Right lobe of liver (tissue), 6 donors: ENCODE results near the gene ANK2. TPM values are rescaled to one million over a fixed set of nuclear protein-coding genes. Genes with fewer than 3 reads are reported as not detected.
A peak's percentile ranks its signal among the peaks of the same experiment; 100 is the strongest.

Experiments
- ATAC-seq, 4 donors: fragments of 200-7000 bp; cut with Tn5 transposase; one replicate each; pipeline ENCODE4 v1.9.1; 2020; ENCODE audit warnings: mild to moderate bottlenecking in 4 of 4, moderate library complexity in 4 of 4
- DNase-seq, 3 donors: peaks; one replicate each; pipeline ENCODE4 v3.0.0-alpha.2; 2020
- H3K27ac ChIP-seq, 3 donors: fragments of 200-600 bp; one replicate each; pipeline ENCODE4 v1.8.0; 2022
- H3K27me3 ChIP-seq, 2 donors: fragments of 200-600 bp; one replicate each; pipeline ENCODE4 v1.8.0; 2022
- H3K36me3 ChIP-seq, 4 donors: fragments of 200-600 bp; sonication (generic) in 1 of 4; one replicate each; pipeline versions ENCODE4 v1.5.1 to v1.8.0; 2017 to 2022; ENCODE audit warnings: control low read depth in 1 of 4
- H3K4me1 ChIP-seq, 4 donors: fragments of 200-600 bp; sonication (generic) in 1 of 4; one replicate each; pipeline versions ENCODE4 v1.5.1 to v1.8.0; 2017 to 2022; ENCODE audit warnings: control low read depth in 1 of 4
- H3K4me3 ChIP-seq, 3 donors: fragments of 200-600 bp; one replicate each; pipeline ENCODE4 v1.8.0; 2022
- H3K9me3 ChIP-seq, 4 donors: fragments of 200-600 bp; sonication (generic) in 1 of 4; one replicate each; pipeline versions ENCODE4 v1.5.1 to v1.8.0; 2017 to 2022; ENCODE audit warnings: control low read depth in 1 of 4
- POLR2A ChIP-seq: fragments of 450-650 bp; IDR thresholded peaks from one replicate; pipeline ENCODE4 v1.6.1; 2017; ENCODE audit warnings: antibody characterized with exemption, mild to moderate bottlenecking
- WGBS: methylation state at CpG from one replicate; pipeline ENCODE4 v1.1.6; 2018; ENCODE audit warnings: low coverage, low lambda C conversion rate; ENCODE audit not compliant: insufficient coverage; ENCODE audit errors: missing lambda C conversion rate; 5-methylcytosine and 5-hydroxymethylcytosine counted together
- intact Hi-C, 2 donors: fragments of 100-400 bp; cut with DNase I; formaldehyde crosslinking; loops; one replicate each; pipeline versions ENCODE4 v1.11.2 to v1.14.1; 2022
- total RNA-seq, 6 experiments: library from RNA; depleted of rRNA in 2 of 6; stranded (reverse); fragments of >200 nt in 2 of 6; fragmentation: NEBNext Ultra II Directional in 3 of 6; extraction: Animal tissue kit (Norgen Biotek cat#: 25700) in 3 of 6; gene quantifications; one replicate each; pipeline versions ENCODE4 v1.1.0 to v1.2.4, GENCODE V29; 2016 to 2023
- TF ChIP-seq, protein P1 (sequence below), 4 donors: fragments of 200-600 bp in 3 of 4; fragments of 450-650 bp in 1 of 4; IDR thresholded peaks; one replicate each; pipeline versions ENCODE4 v1.5.1 to v1.8.0; 2016 to 2022; ENCODE audit warnings: antibody characterized with exemption in 4 of 4, mild to moderate bottlenecking in 2 of 4
- donor health status: DM: no; HTN: yes; CAD: no.
- donor health status: DM: no; HTN: no; CAD: no.
- donor health status: DM: no; HTN: no; CAD: no.
- donor health status: DM: no; HTN: yes; CAD: no.
- donor health status: DM: no; HTN: yes; CAD: no.

Gene ANK2
- total RNA-seq, 6 experiments from 2014 or later = 0.61 to 1.7 (median 1.1) TPM

DNA sequence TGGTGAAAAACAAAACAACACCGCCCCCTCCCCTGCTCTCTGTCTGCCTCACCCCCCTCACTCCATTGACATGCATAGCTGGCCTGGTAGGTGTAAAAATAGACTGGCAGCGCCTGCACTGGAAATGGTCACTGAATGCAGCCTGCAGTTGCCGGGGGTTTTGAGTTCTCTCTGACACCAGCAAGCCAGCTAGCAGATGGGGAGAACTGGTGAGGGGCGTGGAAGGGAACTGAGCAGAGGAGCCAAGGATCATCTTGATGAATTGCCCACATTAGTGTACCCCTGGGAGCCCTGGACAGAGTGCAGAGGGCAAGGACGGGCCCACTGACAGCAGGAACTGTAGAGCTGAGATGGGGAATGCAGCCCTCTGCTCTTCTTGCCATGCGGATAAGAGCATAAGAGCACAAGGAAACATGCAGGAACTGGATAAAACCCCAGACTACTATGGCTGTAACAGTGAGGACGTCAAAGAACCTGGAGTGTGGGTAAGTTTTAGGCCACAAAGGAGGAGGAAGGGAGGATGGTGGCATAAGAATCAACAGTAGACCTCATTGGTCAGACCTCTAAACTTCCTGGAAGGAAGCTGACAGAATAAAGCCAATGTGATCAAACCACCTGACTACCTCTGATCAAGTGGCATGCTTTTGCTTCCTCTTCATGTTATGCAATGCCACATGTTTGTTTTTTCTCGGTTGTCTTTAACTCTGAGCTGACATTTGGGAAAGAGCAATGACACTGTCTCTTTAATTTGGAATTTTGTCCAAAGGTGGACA is 96.3 kb downstream of the ANK2 start:
- no peaks in the 10 kb centered on the region for H3K9me3 ChIP-seq
- DNase-seq (no peak), ATAC-seq (peak; percentile 53 to 78 (median 66))
- H3K36me3 ChIP-seq = no peaks in the 10 kb centered on the region
- peak overlapping the region; percentile 95 to 98 (median 96) for H3K27ac ChIP-seq
- H3K27me3 ChIP-seq = no peaks in the 10 kb centered on the region
- TF ChIP-seq, protein P1, sequence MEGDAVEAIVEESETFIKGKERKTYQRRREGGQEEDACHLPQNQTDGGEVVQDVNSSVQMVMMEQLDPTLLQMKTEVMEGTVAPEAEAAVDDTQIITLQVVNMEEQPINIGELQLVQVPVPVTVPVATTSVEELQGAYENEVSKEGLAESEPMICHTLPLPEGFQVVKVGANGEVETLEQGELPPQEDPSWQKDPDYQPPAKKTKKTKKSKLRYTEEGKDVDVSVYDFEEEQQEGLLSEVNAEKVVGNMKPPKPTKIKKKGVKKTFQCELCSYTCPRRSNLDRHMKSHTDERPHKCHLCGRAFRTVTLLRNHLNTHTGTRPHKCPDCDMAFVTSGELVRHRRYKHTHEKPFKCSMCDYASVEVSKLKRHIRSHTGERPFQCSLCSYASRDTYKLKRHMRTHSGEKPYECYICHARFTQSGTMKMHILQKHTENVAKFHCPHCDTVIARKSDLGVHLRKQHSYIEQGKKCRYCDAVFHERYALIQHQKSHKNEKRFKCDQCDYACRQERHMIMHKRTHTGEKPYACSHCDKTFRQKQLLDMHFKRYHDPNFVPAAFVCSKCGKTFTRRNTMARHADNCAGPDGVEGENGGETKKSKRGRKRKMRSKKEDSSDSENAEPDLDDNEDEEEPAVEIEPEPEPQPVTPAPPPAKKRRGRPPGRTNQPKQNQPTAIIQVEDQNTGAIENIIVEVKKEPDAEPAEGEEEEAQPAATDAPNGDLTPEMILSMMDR (IDR thresholded peaks at IDR 0.05) = no peak
- TF ChIP-seq POLR2A = peak; percentile 20
- 45% methylated on average over 4 of the region's 8 CpGs for WGBS
- intact Hi-C loops = no loop called here
- H3K4me1 ChIP-seq = peaks cover 0 to 25% (median 5%) of the 10 kb centered on the region in 4 donors
- peak overlapping the region in 2 of 3 donors; percentile 46 to 47 for H3K4me3 ChIP-seq

DNA sequence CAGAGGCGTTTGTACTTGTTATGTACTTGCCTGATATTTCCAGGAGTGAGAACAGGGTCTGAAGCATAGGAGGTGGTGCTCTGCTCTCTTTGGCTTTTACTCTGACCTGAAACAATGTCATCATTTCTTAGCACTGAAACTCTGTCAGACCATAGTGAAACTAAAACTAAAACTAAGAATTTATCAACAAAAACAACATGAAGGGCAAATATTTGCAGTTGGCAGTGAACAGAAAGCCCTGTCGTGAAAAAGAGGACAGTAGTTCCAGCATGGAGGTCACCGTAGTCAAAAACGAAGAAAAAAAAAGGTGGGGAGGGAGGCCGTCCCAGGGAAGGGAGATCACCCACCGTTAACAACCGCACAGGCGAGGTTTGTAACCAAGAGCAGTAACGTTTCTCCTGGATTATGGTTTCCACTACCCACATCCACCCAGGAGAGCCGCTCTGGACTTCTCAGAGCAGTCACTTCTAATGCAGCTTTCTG is 97.5 kb downstream of the ANK2 start:
- TF ChIP-seq, protein P1 (IDR thresholded peaks at IDR 0.05) = no peak
- TF ChIP-seq POLR2A = peak; percentile 34
- peak; percentile 81 to 89 (median 83) for ATAC-seq
- DNase-seq = peak in 2 of 3 donors; percentile 21 to 48
- 18% methylated on average over 10 of the region's 10 CpGs for WGBS
- H3K4me3 ChIP-seq = peak overlapping the region; percentile 18 to 47 (median 46)
- no peaks in the 10 kb centered on the region for H3K36me3 ChIP-seq
- H3K4me1 ChIP-seq = peaks cover 0 to 19% (median 5%) of the 10 kb centered on the region in 4 donors
- H3K27me3 ChIP-seq = no peaks in the 10 kb centered on the region
- peak overlapping the region; percentile 95 to 98 (median 96) for H3K27ac ChIP-seq
- intact Hi-C loops = no loop called here
- H3K9me3 ChIP-seq = no peaks in the 10 kb centered on the region

DNA sequence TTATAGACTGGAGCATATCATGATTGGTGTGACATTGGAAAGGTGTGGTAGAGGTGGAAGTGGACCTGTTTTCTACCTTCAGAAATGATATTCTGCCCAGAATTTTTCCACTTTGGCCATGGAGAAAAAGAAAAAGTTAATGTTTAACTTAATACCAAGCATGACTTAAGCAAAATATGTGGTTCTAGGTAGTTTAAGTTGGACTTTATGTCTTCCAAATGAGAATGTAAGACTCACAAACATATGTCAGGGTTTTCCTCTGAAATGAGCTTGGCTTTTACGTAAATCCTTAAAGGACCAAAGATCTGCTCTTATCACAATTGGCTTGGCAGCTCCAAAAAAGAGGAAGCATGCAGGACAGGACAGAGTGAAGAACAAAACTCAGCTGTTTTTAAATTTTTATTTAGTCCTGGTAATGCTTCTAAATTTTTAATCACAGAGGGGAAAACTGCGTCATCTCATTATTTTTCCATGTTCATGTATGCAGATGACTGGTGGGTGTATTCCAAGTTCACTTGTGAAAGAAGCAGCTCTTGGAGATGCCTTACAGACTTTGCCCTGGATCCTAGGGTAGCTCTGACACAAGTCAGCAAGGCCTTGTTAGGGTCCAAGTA is 98.2 kb downstream of the ANK2 start:
- ATAC-seq = peak; percentile 37 to 67 (median 58)
- WGBS = 26% methylated on average over 2 of the region's 2 CpGs
- H3K4me1 ChIP-seq = peaks cover 0 to 12% (median 3%) of the 10 kb centered on the region in 4 donors
- H3K36me3 ChIP-seq = no peaks in the 10 kb centered on the region
- peak overlapping the region; percentile 18 to 47 (median 46) for H3K4me3 ChIP-seq
- H3K9me3 ChIP-seq = no peaks in the 10 kb centered on the region
- peak overlapping the region; percentile 95 to 98 (median 96) for H3K27ac ChIP-seq
- no peaks in the 10 kb centered on the region for H3K27me3 ChIP-seq
- DNase-seq = no peak
- TF ChIP-seq, protein P1 (IDR thresholded peaks at IDR 0.05) = no peak
- no peak for TF ChIP-seq POLR2A
- intact Hi-C loops = no loop called here

DNA sequence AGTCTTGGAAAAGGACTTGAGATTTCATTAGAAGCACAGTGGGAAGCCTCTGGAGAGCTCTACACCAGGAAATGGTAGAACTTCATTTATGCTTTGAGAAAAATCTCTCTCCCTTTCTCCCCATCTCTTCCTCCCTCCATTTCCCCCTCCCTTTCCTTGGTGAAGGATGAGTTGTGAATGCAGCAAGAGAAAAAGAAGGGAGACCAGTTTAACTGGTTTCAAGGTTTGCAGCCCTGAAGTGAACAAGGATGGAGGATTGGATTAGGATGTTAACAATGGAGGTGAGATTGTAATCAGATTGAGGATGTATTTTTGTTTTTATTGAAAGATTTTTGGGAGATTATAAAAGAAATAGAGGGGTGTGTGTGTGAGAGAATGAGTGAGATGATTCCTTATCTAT is 99.5 kb downstream of the ANK2 start:
- Histone ChIP-seq H3K27ac (no peak overlapping the region), H3K4me3 (no peak overlapping the region), H3K36me3 (no peaks in the 10 kb centered on the region), H3K9me3 (no peaks in the 10 kb centered on the region), H3K4me1 (peaks cover 0 to 12% (median 3%) of the 10 kb centered on the region in 4 donors), H3K27me3 (no peaks in the 10 kb centered on the region)
- DNase-seq (no peak), ATAC-seq (no peak)
- intact Hi-C loops = no loop called here
- TF ChIP-seq, protein P1 (IDR thresholded peaks at IDR 0.05) = no peak
- TF ChIP-seq POLR2A = no peak
